ENCODE results near the gene EFCAB6. TPM values are rescaled to one million over a fixed set of nuclear protein-coding genes. Genes with fewer than 3 reads are reported as not detected.

Gene EFCAB6
- total and polyA plus RNA-seq, 10 donors, result 0.07 to 2.8 (median 0.78) TPM

DNA sequence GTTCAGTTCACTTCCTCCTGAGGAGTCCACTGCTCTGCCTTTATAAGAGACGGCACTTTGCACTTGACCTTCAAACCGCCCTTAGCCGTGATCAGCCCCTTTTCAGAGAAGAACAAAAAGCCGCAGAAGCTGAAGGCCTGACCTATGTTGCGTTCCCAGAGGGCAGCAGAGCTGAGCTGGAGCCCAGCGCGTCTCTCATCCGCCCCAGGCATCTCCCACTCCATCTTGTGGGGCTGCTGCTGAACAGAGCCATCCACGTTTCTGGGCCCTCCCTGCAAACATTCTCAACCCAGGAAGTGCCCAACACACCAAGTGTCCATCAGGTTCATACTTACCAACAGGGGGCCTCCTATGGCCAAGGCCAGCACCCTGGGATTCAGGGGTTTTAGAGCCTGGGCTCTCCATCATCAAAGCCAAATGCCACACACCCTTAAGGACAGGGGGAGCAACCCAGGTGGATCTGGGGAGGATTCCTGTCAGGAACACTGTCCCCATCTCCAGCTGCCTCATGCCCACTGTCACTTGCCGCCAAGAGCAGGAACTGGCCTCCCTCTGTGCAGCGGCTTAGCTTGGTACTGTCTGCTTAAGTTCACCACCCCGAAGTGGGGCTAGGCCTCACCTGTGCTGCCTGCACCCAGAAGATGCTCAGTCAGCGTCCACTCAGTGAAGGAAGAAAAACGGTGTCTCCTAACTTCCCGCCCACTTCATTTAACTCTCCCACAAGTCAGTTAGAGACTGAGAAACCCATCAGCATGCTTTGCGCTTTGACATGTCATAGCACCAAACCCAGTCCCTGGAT, 16.0 kb upstream of the EFCAB6 start:
- H3K36me3 ChIP-seq, result no peaks in the 10 kb centered on the region
- H3K9me3 ChIP-seq, result no peaks in the 10 kb centered on the region
- TF ChIP-seq POLR2A (IDR thresholded peaks at IDR 0.05) (no peak), CTCF (IDR thresholded peaks at IDR 0.05 in 8 of 11, conservative IDR thresholded peaks at IDR 0.05 in 3 of 11) (no peak)
- H3K27me3 ChIP-seq (replicated peaks in 1 of 7), result peaks cover 0 to 77% (median 5%) of the 10 kb centered on the region in 7 donors
- H3K27ac ChIP-seq, result no peak overlapping the region
- no peak for DNase-seq
- no peak overlapping the region for H3K4me3 ChIP-seq
- no peaks in the 10 kb centered on the region for H3K4me1 ChIP-seq
- intact Hi-C loops (cut with DNase I; ENCODE audit: low total_unique reads), result no loop called here
- WGBS, 5 donors, result 78 to 85% (median 79%) methylated on average over 15 to 16 of the region's 16 CpGs

GRCh38 chr22:43827003-43827735, 15.1 kb upstream of the EFCAB6 start:
- Histone ChIP-seq H3K36me3 (no peaks in the 10 kb centered on the region), H3K4me1 (no peaks in the 10 kb centered on the region), H3K27ac (no peak overlapping the region), H3K9me3 (no peaks in the 10 kb centered on the region), H3K27me3 (replicated peaks in 1 of 7) (peaks cover 0 to 75% (median 5%) of the 10 kb centered on the region in 7 donors), H3K4me3 (no peak overlapping the region)
- no peak for DNase-seq
- intact Hi-C loops (cut with DNase I; ENCODE audit: low total_unique reads), result no loop called here
- no peak for TF ChIP-seq POLR2A (IDR thresholded peaks at IDR 0.05)
- WGBS, 5 donors, result 74 to 83% (median 75%) methylated on average over 13 of the region's 13 CpGs

DNA sequence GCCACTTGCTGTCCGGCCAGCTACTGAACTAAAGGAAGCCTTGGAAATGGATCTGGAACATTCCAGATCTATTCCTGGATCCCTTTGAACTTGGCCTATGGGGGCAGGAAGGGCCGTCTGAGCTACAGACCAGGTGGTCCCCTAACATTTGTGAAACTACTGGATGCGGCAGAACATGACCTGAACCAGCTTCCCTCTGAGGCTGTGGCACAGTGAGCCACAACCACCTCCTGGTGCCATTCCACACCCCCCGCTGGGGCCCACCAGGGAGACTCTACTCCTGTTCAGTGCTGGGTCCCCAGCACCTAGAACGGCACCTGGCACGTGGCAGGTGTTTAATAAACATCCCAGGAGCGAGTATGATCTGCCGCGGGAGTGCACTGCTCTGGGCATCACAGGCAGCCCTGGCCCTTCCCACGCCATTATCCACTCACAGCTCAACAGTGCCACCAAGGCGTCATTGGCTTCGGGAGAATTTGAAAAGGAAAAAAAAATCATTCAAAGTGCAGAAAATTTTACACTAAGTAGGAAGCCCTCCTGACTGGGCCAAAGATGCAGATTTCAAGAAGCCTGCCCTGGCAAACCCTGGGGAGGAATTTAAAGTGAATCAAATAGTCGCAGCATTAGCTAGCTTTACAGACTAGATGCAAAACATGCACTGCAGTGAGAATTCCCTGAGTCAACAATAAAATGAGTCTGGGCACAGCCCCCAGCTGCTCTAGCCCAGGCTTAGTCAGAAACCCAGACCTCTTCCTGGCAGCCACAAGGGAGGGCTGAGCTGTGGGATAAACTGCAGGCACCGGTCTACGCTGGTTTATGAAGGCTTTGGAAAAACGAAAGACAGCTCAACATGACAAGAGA, 14.3 kb upstream of the EFCAB6 start:
- intact Hi-C loops (cut with DNase I; ENCODE audit: low total_unique reads), result no loop called here
- DNase-seq, result no peak
- Histone ChIP-seq H3K36me3 (no peaks in the 10 kb centered on the region), H3K27ac (no peak overlapping the region), H3K27me3 (replicated peaks in 1 of 7) (peaks cover 0 to 75% (median 5%) of the 10 kb centered on the region in 7 donors), H3K4me1 (no peaks in the 10 kb centered on the region), H3K4me3 (no peak overlapping the region), H3K9me3 (no peaks in the 10 kb centered on the region)
- 60 to 74% (median 65%) methylated on average over 15 to 16 of the region's 16 CpGs for WGBS, 5 donors
- TF ChIP-seq CTCF (IDR thresholded peaks at IDR 0.05 in 8 of 11, conservative IDR thresholded peaks at IDR 0.05 in 3 of 11) (no peak), POLR2AphosphoS5 (IDR thresholded peaks at IDR 0.05) (no peak), POLR2A (IDR thresholded peaks at IDR 0.05) (no peak)

DNA sequence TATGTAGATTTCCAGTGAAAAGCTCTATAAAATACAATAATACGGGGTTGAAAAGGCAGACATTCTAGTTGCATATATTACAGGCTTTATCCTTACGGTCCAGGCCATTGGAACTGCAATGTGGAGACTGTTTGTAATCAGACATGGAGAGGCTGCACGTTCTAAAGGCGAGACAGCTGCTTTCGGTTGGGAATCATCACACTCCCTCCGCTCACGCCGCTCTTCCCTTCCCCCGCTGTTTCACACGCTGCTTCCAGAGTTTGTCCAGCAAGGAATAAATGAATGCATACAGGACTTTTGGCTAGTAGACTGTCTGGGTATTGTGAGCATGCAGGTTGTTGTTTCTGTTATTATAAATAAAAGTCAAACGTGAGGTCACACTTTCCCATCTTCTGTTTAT, 13.5 kb upstream of the EFCAB6 start:
- TF ChIP-seq CTCF (IDR thresholded peaks at IDR 0.05 in 8 of 11, conservative IDR thresholded peaks at IDR 0.05 in 3 of 11) (no peak), POLR2AphosphoS5 (IDR thresholded peaks at IDR 0.05) (no peak), POLR2A (IDR thresholded peaks at IDR 0.05) (no peak)
- no peaks in the 10 kb centered on the region for H3K4me1 ChIP-seq
- H3K27me3 ChIP-seq (replicated peaks in 1 of 7), result peaks cover 0 to 77% (median 5%) of the 10 kb centered on the region in 7 donors
- WGBS, 5 donors, result 86 to 91% (median 89%) methylated on average over 11 of the region's 11 CpGs
- H3K36me3 ChIP-seq, result no peaks in the 10 kb centered on the region
- H3K9me3 ChIP-seq, result no peaks in the 10 kb centered on the region
- H3K27ac ChIP-seq, result no peak overlapping the region
- H3K4me3 ChIP-seq, result no peak overlapping the region
- no peak for DNase-seq
- intact Hi-C loops (cut with DNase I; ENCODE audit: low total_unique reads), result no loop called here
